GM21619 (cell line): ENCODE results near the gene AGPAT3.
A peak's percentile ranks its signal among the peaks of the same experiment; 100 is the strongest.
"Not testable (repeated sequence)": the region's sequence is repeated elsewhere in the genome, so short reads cannot be mapped to it uniquely, and the experiment has no call there.

Experiments
- ATAC-seq: cut with Tn5 transposase; IDR thresholded peaks from one replicate; pipeline ENCODE4 v1.9.1; 2021; ENCODE audit not compliant: unreplicated experiment

AGPAT3 gene

GRCh38 chr21:43834146-43834905, 30.7 kb upstream of the AGPAT3 start:
- ATAC-seq, result no peak

- ATAC-seq, result no peak
Measured at GRCh38 chr21:43835050-43835449, 30.0 kb upstream of the AGPAT3 start.

GRCh38 chr21:43835861-43836260, 29.2 kb upstream of the AGPAT3 start:
- ATAC-seq, result no peak

GRCh38 chr21:43836616-43837015, 28.4 kb upstream of the AGPAT3 start:
- no peak for ATAC-seq

GRCh38 chr21:43840259-43840658, 24.8 kb upstream of the AGPAT3 start:
- no peak for ATAC-seq

- no peak for ATAC-seq
Measured at GRCh38 chr21:43842742-43843141, 22.3 kb upstream of the AGPAT3 start.

- not testable (repeated sequence) for ATAC-seq
Measured at GRCh38 chr21:43844906-43845305, 20.1 kb upstream of the AGPAT3 start.

- no peak for ATAC-seq
Measured at GRCh38 chr21:43845386-43845785, 19.6 kb upstream of the AGPAT3 start.

GRCh38 chr21:43846430-43846829, 18.6 kb upstream of the AGPAT3 start:
- no peak for ATAC-seq

GRCh38 chr21:43847301-43847700, 17.7 kb upstream of the AGPAT3 start:
- ATAC-seq, result no peak

- ATAC-seq, result no peak
Measured at GRCh38 chr21:43848771-43849170, 16.3 kb upstream of the AGPAT3 start.

- no peak for ATAC-seq
Measured at GRCh38 chr21:43849532-43850299, 15.3 kb upstream of the AGPAT3 start.

GRCh38 chr21:43850728-43851295, 14.2 kb upstream of the AGPAT3 start:
- ATAC-seq, result no peak

GRCh38 chr21:43851593-43851992, 13.4 kb upstream of the AGPAT3 start:
- ATAC-seq, result no peak

GRCh38 chr21:43853851-43854772, 10.9 kb upstream of the AGPAT3 start:
- ATAC-seq, result no peak

GRCh38 chr21:43854773-43855633, 10.0 kb upstream of the AGPAT3 start:
- peak; percentile 72 for ATAC-seq

GRCh38 chr21:43855955-43856354, 9.1 kb upstream of the AGPAT3 start:
- no peak for ATAC-seq

GRCh38 chr21:43858806-43859648, 6.0 kb upstream of the AGPAT3 start:
- no peak for ATAC-seq

- no peak for ATAC-seq
Measured at GRCh38 chr21:43859747-43860214, 5.2 kb upstream of the AGPAT3 start.
